COLO668 (cell line): ENCODE data around the gene STK17A.
A peak's percentile ranks its signal among the peaks of the same experiment; 100 is the strongest.

Source experiments
- DNase-seq: peaks from one replicate; lab custom pipeline; 2025; ENCODE audit not compliant: unreplicated experiment; lab: John Stamatoyannopoulos, UW

STK17A gene

DNA sequence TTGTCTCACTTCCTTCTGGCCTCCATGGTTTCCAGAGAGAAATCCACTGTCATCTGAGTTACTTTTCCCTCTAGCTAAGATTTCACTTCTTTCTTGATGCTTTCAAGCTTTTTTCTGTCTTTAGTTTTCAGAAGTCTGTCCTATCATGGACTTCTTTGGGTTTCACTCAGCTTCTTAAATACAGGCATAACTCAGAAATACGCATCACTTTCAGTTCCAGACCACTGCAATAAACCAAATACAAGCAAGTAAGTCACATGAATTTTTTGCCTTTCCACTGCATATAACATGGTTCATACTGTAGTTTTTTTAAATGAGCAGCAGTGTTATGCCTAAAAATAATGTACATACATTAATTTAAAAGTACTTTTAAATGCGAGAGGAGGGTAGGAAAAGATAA lies 48.7 kb downstream of the STK17A start:
- no peak for DNase-seq

GRCh38 chr7:43632746-43633145 lies 49.8 kb downstream of the STK17A start:
- DNase-seq = no peak

DNA sequence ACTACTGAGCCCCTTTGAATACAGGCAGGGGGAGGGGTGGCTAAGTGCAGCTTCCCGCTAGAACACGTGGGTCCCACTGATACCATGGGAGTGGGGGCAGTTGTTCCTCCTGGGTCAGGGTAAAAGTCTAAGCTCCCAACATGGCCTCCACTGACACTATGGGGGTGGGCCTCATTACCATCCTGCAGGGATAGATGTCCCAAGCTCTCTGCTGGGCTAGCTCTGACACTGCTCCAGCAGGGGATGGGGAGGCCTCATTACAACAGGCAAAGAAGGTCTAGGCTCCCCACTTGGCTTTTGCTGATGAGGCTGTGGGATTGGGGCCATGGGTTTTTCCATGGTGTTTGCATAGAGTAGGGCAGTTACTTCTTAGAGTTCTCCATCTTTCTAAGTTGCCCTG lies 51.5 kb downstream of the STK17A start:
- no peak for DNase-seq

- DNase-seq = peak; percentile 80
These were observed 53.2 kb downstream of the STK17A start for GRCh38 chr7:43636093-43636492.

GRCh38 chr7:43637114-43637806 lies 54.4 kb downstream of the STK17A start:
- no peak for DNase-seq

GRCh38 chr7:43639858-43640491 lies 57.1 kb downstream of the STK17A start:
- peak; percentile 90 for DNase-seq

DNA sequence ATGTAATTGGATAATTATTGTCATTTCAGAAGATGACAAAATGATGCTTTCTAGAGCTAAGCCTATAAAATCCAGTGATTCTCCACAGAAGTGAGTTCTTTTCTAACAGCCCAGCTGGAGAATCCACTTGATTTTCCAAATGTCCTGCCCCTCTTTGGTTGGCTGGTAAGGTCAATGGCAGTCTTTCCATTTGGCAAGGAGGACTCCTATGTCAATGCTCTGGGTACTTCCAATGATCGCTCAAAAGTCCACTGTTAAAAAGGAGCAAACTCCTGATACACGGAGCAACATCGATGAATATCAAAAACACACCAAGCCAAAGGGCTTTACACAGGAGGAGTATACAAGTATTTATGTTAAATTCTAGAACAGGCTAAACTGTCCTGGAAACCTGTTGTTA lies 57.8 kb downstream of the STK17A start:
- DNase-seq = no peak

- DNase-seq = no peak
These were observed 60.2 kb downstream of the STK17A start for GRCh38 chr7:43642897-43643630.

DNA sequence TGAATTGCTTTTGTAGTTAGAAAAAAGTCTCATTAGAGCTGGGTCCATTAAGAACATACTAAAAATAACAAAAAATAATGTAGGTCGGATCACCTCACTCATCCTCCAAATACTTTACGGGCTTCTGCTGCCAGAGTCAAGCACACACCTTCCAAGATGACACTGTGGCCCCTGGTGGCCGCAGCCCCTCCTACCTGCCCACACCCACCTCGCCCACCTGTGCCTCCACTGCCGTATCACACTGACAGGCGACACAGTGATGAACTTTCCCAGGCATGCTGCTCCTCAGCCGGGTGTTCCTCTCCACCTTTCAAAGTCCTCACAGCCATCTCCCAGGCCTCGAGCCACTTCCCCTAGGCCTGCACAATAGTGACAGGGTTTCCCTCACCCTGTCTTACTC lies 60.9 kb downstream of the STK17A start:
- DNase-seq = no peak

DNA sequence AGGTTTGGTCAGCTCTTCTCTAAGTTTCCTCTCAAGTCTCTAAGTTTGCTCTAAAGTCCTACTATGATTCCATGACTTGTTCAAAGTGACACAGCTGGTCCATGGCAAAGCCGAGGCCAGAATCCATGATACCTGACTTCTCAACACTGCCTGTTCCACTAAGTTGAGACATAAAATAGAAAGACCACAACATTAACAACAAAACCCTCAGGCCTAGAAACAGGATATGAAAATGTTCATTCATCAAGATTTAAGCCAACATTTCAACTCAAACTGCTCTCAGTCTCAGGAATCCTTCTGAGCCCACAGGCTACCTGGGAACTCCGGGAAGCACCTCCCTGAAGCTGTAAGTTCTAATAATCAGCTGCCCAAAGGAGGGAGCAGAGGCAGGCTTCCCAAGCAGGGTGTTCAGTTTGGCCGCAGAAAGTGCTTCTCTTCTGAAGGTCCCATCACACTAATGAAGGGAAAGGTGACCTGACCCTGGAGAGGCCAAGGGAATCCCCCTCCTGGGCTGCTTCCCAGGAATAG lies 62.9 kb downstream of the STK17A start:
- DNase-seq = no peak

GRCh38 chr7:43646603-43647338 lies 63.9 kb downstream of the STK17A start:
- DNase-seq = no peak

DNA sequence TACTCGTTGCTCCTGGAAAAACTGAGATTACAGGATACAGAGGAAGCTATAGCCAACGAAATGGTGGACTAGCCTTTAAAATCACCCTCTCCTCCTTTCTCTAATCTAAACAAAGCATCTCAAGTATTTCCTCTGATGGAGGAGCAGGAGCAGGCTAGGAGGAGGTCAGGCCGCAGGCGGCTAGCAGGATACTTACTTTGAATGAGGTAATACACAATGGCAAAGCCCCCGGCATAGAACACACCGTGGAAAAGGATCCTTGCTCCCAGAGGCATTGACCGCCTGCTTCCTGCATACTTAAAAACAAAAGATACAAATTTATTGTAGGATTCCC lies 64.4 kb downstream of the STK17A start:
- DNase-seq = no peak

GRCh38 chr7:43647673-43648472 lies 65.0 kb downstream of the STK17A start:
- peak; percentile 67 for DNase-seq

DNA sequence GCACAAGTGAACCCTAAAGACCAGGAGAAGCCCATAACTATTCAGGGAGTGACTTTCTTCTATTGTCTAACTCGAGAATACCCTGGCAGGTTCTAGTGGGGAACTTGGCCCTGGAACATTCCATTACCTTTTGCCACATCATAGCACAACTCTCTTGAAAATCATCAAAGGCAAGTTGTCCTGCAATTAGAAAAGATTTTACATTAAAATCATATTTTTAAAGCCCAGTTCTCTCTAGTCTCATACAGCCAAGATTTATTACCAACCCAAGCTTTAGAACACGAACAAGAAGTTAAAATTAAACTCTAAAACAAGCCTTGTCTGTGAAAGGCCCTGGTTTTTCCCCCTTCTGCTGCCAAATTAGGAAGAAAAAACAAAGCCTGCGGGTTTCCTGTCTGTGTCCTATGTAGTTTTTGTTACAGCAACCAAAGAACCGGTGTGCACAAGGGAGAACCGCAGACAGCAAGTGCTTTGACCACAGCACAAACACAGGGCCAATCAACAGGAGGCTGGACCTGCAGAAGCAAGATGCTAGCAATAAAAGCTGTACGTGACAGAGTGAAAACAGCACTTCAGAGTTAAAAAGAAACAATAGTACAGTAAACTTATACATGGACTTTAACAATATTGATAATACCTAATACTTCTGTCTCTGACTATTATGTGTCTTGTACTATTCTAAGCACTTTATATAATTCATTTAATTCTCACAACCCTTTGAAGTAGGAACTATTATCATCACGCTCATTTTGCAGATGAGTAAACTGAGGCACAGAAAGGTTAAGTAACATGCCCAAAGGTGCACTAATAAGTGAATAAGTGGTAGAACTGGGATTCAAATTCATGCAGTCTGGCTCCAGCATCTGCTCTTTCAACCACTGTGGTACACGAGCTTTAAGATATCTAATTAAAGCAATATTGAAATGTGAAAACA lies 65.8 kb downstream of the STK17A start:
- no peak for DNase-seq

DNA sequence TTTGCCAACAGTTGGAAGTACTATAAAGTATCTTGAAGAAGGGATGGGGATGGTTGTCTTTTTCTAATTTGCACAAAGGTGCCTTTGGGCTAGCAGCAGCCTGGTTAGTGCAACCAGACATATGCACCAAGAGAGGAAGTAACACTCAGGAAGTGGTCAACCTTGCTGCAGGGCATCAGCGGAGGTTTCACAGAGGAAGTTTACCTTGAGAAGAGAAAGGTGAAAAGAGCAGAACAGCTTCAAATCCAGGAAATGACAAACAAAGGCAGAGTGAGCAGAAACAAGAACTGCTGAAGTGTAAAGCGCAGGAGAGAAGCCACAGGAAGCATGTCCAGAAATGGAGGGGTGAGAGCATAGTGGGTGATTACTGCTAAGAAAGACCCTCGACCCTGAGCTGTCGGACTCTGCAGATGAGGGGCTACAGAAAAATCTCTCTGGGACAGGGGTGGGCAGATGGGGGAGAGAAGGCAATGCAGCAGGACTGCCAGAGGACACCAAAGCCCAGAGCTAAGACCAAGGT lies 66.9 kb downstream of the STK17A start:
- no peak for DNase-seq

DNA sequence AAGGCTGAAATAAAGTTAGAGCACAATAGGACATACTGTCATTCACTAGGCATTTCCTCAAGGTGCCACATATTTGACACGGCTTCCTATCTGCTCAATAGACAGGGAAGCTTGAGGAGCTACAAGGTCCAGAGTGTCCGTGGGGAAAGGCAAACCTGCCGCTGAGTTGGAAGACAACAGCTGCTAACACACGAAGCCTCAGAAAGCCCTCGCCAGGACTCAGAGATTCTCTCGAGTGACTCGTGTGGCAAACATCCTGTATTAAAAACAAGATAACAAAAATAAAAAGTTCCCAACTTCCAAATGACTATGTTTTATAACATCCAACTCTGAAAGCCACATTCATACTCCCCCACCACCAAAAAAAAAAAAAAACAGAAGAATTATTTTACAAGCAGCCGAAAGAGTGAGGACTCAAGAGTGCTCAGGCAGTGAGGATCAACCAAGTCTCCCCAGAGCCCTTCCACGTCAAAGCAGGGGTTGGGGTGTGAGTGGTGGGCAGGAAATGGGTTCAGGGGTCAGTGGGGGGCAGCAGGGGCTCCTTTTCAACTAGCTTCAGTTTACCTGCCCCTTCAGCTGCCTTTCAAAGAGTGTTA lies 67.6 kb downstream of the STK17A start:
- DNase-seq = no peak

- no peak for DNase-seq
These were observed 69.5 kb downstream of the STK17A start for GRCh38 chr7:43652364-43652763.

- DNase-seq = no peak
These were observed 70.6 kb downstream of the STK17A start for GRCh38 chr7:43653466-43653865.
